CD14-positive monocyte (primary cell): Measurements from ENCODE around the gene MTF1. TPM values are rescaled to one million over a fixed set of nuclear protein-coding genes. Genes with fewer than 3 reads are reported as not detected.

Experiments
- DNase-seq, 3 donors: peaks; one replicate each; pipeline ENCODE4 v3.0.0-alpha.2; 2011 to 2022
- H2AFZ ChIP-seq: 2 replicates; pipeline ENCODE4 v1.6.0; 2012; ENCODE audit warnings: mild to moderate bottlenecking, low read depth, low read length, inconsistent platforms; ENCODE audit not compliant: insufficient read depth, poor library complexity, severe bottlenecking
- H3K27ac ChIP-seq, 2 donors: 1 replicate in 1 of 2; 2 replicates in 1 of 2; pipeline ENCODE4 v1.5.1; 2012 to 2013; ENCODE audit warnings: low read length in 2 of 2, control low read depth in 1 of 2, inconsistent platforms in 1 of 2, low read depth in 1 of 2, mild to moderate bottlenecking in 1 of 2
- H3K27me3 ChIP-seq, 2 donors: one replicate each; pipeline versions ENCODE4 v1.6.0 to v1.6.1; 2011 to 2013; ENCODE audit warnings: low read length in 2 of 2; ENCODE audit not compliant: control insufficient read depth in 2 of 2, insufficient read depth in 2 of 2
- H3K36me3 ChIP-seq, 2 donors: replicated peaks in 1 of 2; 1 replicate in 1 of 2; 2 replicates in 1 of 2; pipeline versions ENCODE4 v1.5.1 to v1.6.1; 2012 to 2013; ENCODE audit warnings: low read length in 2 of 2, control low read depth in 1 of 2, inconsistent platforms in 1 of 2, mild to moderate bottlenecking in 1 of 2; ENCODE audit not compliant: insufficient read depth in 2 of 2, control insufficient read depth in 1 of 2
- H3K4me1 ChIP-seq, 2 donors: 1 replicate in 1 of 2; 2 replicates in 1 of 2; pipeline versions ENCODE4 v1.5.1 to v1.6.1; 2012 to 2013; ENCODE audit warnings: low read length in 2 of 2, control low read depth in 1 of 2, inconsistent platforms in 1 of 2, mild to moderate bottlenecking in 1 of 2, moderate library complexity in 1 of 2; ENCODE audit not compliant: insufficient read depth in 2 of 2, control insufficient read depth in 1 of 2
- H3K4me2 ChIP-seq: replicated peaks from 2 replicates; pipeline ENCODE3; 2012; ENCODE audit warnings: low read length, moderate library complexity, mild to moderate bottlenecking; ENCODE audit not compliant: poor library complexity, severe bottlenecking; ENCODE audit errors: extremely low read depth
- H3K4me3 ChIP-seq, 3 experiments: fragments of 200-600 bp in 1 of 3; sonication (generic) in 1 of 3; replicated peaks in 1 of 3; 1 replicate in 2 of 3; 2 replicates in 1 of 3; pipeline ENCODE4 v1.5.1; 2011 to 2013; ENCODE audit warnings: low read length in 3 of 3, mild to moderate bottlenecking in 3 of 3, control low read depth in 2 of 3, low read depth in 2 of 3, inconsistent platforms in 1 of 3, moderate library complexity in 1 of 3
- H3K79me2 ChIP-seq: 2 replicates; pipeline ENCODE4 v1.6.0; 2012; ENCODE audit warnings: mild to moderate bottlenecking, control low read depth, inconsistent platforms, low read length, moderate library complexity; ENCODE audit not compliant: insufficient read depth
- H3K9ac ChIP-seq: 2 replicates; pipeline ENCODE4 v1.6.0; 2017; ENCODE audit warnings: low read length, mild to moderate bottlenecking; ENCODE audit not compliant: insufficient read depth, poor library complexity, severe bottlenecking
- H3K9me3 ChIP-seq, 2 donors: replicated peaks in 1 of 2; 1 replicate in 1 of 2; 2 replicates in 1 of 2; pipeline versions ENCODE4 v1.5.1 to v1.6.1; 2012 to 2013; ENCODE audit warnings: low read length in 2 of 2, control low read depth in 1 of 2; ENCODE audit not compliant: control insufficient read depth in 1 of 2, insufficient read depth in 1 of 2
- H4K20me1 ChIP-seq: 2 replicates; pipeline ENCODE4 v1.6.0; 2012; ENCODE audit warnings: mild to moderate bottlenecking, low read length, control low read depth, moderate library complexity; ENCODE audit not compliant: insufficient read depth
- H3K27ac Mint-ChIP-seq, 7 donors: one replicate each; pipeline ENCODE4 v1.8.0; 2020; ENCODE audit warnings: mild to moderate bottlenecking in 7 of 7, mixed read lengths in 7 of 7, moderate library complexity in 6 of 7, inconsistent platforms in 2 of 7
- H3K27me3 Mint-ChIP-seq, 3 donors: one replicate each; pipeline ENCODE4 v1.8.0; 2021 to 2022; ENCODE audit warnings: low read depth in 3 of 3, mild to moderate bottlenecking in 3 of 3, mixed read lengths in 3 of 3, moderate library complexity in 3 of 3, inconsistent platforms in 1 of 3
- H3K36me3 Mint-ChIP-seq, 2 donors: one replicate each; pipeline ENCODE4 v1.8.0; 2020; ENCODE audit warnings: mixed read lengths in 2 of 2, inconsistent platforms in 1 of 2, mild to moderate bottlenecking in 1 of 2
- H3K4me1 Mint-ChIP-seq: one replicate; pipeline ENCODE4 v1.8.0; 2020; ENCODE audit warnings: mild to moderate bottlenecking, mixed read lengths
- H3K4me3 Mint-ChIP-seq, 2 donors: one replicate each; pipeline ENCODE4 v1.8.0; 2020; ENCODE audit warnings: mild to moderate bottlenecking in 2 of 2, mixed read lengths in 2 of 2, moderate library complexity in 1 of 2
- H3K9me3 Mint-ChIP-seq, 7 donors: one replicate each; pipeline ENCODE4 v1.8.0; 2020 to 2022; ENCODE audit warnings: mixed read lengths in 7 of 7, mild to moderate bottlenecking in 6 of 7, moderate library complexity in 6 of 7, inconsistent platforms in 2 of 7
- CTCF ChIP-seq: fragments of 200-600 bp; IDR thresholded peaks from one replicate; pipeline ENCODE4 v1.8.0; 2022; ENCODE audit warnings: antibody characterized with exemption, mild to moderate bottlenecking
- WGBS: methylation state at CpG from one replicate; pipeline ENCODE4 v1.1.5; 2013; ENCODE audit warnings: missing lambda C conversion rate; ENCODE audit not compliant: insufficient coverage; 5-methylcytosine and 5-hydroxymethylcytosine counted together
- intact Hi-C, 2 donors: fragments of 100-400 bp; cut with micrococcal nuclease; formaldehyde crosslinking; loops; one replicate each; pipeline versions ENCODE4 v1.15.0 to v1.15.1; 2023
- polyA plus RNA-seq, 3 donors: library from polyadenylated mRNA; depleted of rRNA in 1 of 3; unstranded in 2 of 3; stranded (reverse) in 1 of 3; fragments of 300-500 nt in 2 of 3; fragments of >200 nt in 1 of 3; fragmentation: Illumina TruSeq in 2 of 3; gene quantifications; 1 replicate in 2 of 3; 2 replicates in 1 of 3; pipeline ENCODE4 v1.2.3, GENCODE V29; 2012 to 2021

Gene MTF1
- polyA plus RNA-seq, 3 donors = 17.1 to 41.0 (median 29.6) TPM

- intact Hi-C loops = no loop called here
- Mint-ChIP-seq H3K36me3 (peaks cover 18 to 44% of the 10 kb centered on the region in 2 donors), H3K27me3 (peaks cover 0 to 4% (median 3%) of the 10 kb centered on the region in 3 donors), H3K9me3 (peaks cover 0 to 13% (median 4%) of the 10 kb centered on the region in 7 donors), H3K4me3 (no peak overlapping the region), H3K27ac (peak overlapping the region in 1 of 7 donors; percentile 46), H3K4me1 (peaks cover 13% of the 10 kb centered on the region)
- H3K9me3 ChIP-seq = peaks cover 0 to 6% of the 10 kb centered on the region in 2 donors
- no peak overlapping the region for H3K9ac ChIP-seq
- no peak for DNase-seq
- H3K4me3 ChIP-seq = no peak overlapping the region
- no peaks in the 10 kb centered on the region for H3K27me3 ChIP-seq
- H3K27ac ChIP-seq = no peak overlapping the region
- TF ChIP-seq CTCF = no peak
- H4K20me1 ChIP-seq = peaks cover 10% of the 10 kb centered on the region
- peaks cover 0 to 17% of the 10 kb centered on the region in 2 donors for H3K36me3 ChIP-seq
- H3K79me2 ChIP-seq = peaks cover 15% of the 10 kb centered on the region
- no peak overlapping the region for H3K4me2 ChIP-seq
- H3K4me1 ChIP-seq = peaks cover 13 to 14% of the 10 kb centered on the region in 2 donors
- H2AFZ ChIP-seq = no peak overlapping the region
- WGBS = no CpG with 5 or more reads among the region's 5 CpGs
These were observed 43.6 kb upstream of the MTF1 start for GRCh38 chr1:37902983-37903382.

- 85% methylated on average over 4 of the region's 6 CpGs for WGBS
- peaks cover 0 to 6% (median 0%) of the 10 kb centered on the region in 7 donors for H3K9me3 Mint-ChIP-seq
- peaks cover 0 to 4% (median 3%) of the 10 kb centered on the region in 3 donors for H3K27me3 Mint-ChIP-seq
- H3K4me1 ChIP-seq = peaks cover 13 to 14% of the 10 kb centered on the region in 2 donors
- H2AFZ ChIP-seq = no peak overlapping the region
- no peaks in the 10 kb centered on the region for H3K27me3 ChIP-seq
- H3K9ac ChIP-seq = peak overlapping the region; percentile 2
- no peak for DNase-seq
- peaks cover 0 to 9% of the 10 kb centered on the region in 2 donors for H3K36me3 ChIP-seq
- peak overlapping the region; percentile 14 to 63 for H3K27ac ChIP-seq
- H3K4me3 ChIP-seq = no peak overlapping the region
- H3K4me1 Mint-ChIP-seq = peaks cover 13% of the 10 kb centered on the region
- peaks cover 0 to 3% of the 10 kb centered on the region in 2 donors for H3K9me3 ChIP-seq
- peak overlapping the region; percentile 73 to 92 (median 84) for H3K27ac Mint-ChIP-seq
- peaks cover 11% of the 10 kb centered on the region for H3K79me2 ChIP-seq
- H3K4me3 Mint-ChIP-seq = peak overlapping the region in 1 of 2 donors; percentile 32
- TF ChIP-seq CTCF = no peak
- peaks cover 15 to 37% of the 10 kb centered on the region in 2 donors for H3K36me3 Mint-ChIP-seq
- intact Hi-C loops = no loop called here
- H3K4me2 ChIP-seq = no peak overlapping the region
- peaks cover 10% of the 10 kb centered on the region for H4K20me1 ChIP-seq
These were observed 42.5 kb upstream of the MTF1 start for GRCh38 chr1:37901893-37902225.
